Mesenchymal stem cell (in vitro differentiated cells and primary cell): Measurements from ENCODE around the gene PLPPR4.

Experiments used
- DNase-seq: peaks from one replicate; pipeline ENCODE4 v3.0.0-alpha.2; 2013
- H2AFZ ChIP-seq: one replicate; pipeline ENCODE4 v1.6.1; 2013; ENCODE audit warnings: low read depth, mild to moderate bottlenecking, control low read depth, inconsistent platforms, low read length, moderate library complexity
- H2AK5ac ChIP-seq: 2 replicates; pipeline ENCODE4 v1.6.1; 2013; ENCODE audit warnings: low read length, moderate library complexity, mild to moderate bottlenecking, inconsistent platforms; ENCODE audit not compliant: severe bottlenecking
- H2BK120ac ChIP-seq: one replicate; pipeline ENCODE4 v1.6.1; 2013; ENCODE audit warnings: low read depth, mild to moderate bottlenecking, inconsistent platforms, low read length, moderate library complexity
- H2BK12ac ChIP-seq, 2 experiments: one replicate each; pipeline ENCODE4 v1.6.1; 2013; ENCODE audit warnings: inconsistent platforms in 2 of 2, low read length in 2 of 2, mild to moderate bottlenecking in 2 of 2, moderate library complexity in 2 of 2, control low read depth in 1 of 2
- H2BK15ac ChIP-seq: one replicate; pipeline ENCODE4 v1.6.1; 2013; ENCODE audit warnings: mild to moderate bottlenecking, low read depth, inconsistent platforms; ENCODE audit not compliant: poor library complexity, severe bottlenecking
- H2BK5ac ChIP-seq: 2 replicates; pipeline ENCODE4 v1.6.1; 2013; ENCODE audit warnings: low read depth, mild to moderate bottlenecking, low read length, control low read depth, inconsistent platforms; ENCODE audit not compliant: poor library complexity, severe bottlenecking
- H3K14ac ChIP-seq, 2 experiments: one replicate each; pipeline ENCODE4 v1.6.1; 2013; ENCODE audit warnings: inconsistent platforms in 2 of 2, low read length in 2 of 2, control low read depth in 1 of 2, mild to moderate bottlenecking in 1 of 2, moderate library complexity in 1 of 2
- H3K18ac ChIP-seq, 2 experiments: one replicate each; pipeline ENCODE4 v1.6.1; 2013; ENCODE audit warnings: inconsistent platforms in 2 of 2, low read length in 2 of 2, control low read depth in 1 of 2, low read depth in 1 of 2, mild to moderate bottlenecking in 1 of 2
- H3K23ac ChIP-seq, 2 experiments: one replicate each; pipeline ENCODE4 v1.6.1; 2013; ENCODE audit warnings: inconsistent platforms in 2 of 2, low read length in 2 of 2, mild to moderate bottlenecking in 2 of 2, moderate library complexity in 2 of 2, control low read depth in 1 of 2
- H3K27ac ChIP-seq: 2 replicates; pipeline ENCODE4 v1.5.1; 2013; ENCODE audit warnings: mild to moderate bottlenecking, moderate library complexity, low read length, control low read depth, inconsistent platforms; ENCODE audit not compliant: poor library complexity, severe bottlenecking
- H3K27me3 ChIP-seq, 2 experiments: 2 replicates each; pipeline versions ENCODE4 v1.6.1 to v1.7.0; 2013; ENCODE audit warnings: low read length in 2 of 2, mild to moderate bottlenecking in 2 of 2, moderate library complexity in 2 of 2, control low read depth in 1 of 2, inconsistent platforms in 1 of 2; ENCODE audit not compliant: control insufficient read depth in 1 of 2, insufficient read depth in 1 of 2
- H3K36me3 ChIP-seq, 2 experiments: 2 replicates each; pipeline versions ENCODE4 v1.6.1 to v1.7.0; 2013; ENCODE audit warnings: low read length in 2 of 2, control low read depth in 1 of 2, inconsistent platforms in 1 of 2, low read depth in 1 of 2, mild to moderate bottlenecking in 1 of 2; ENCODE audit not compliant: insufficient read depth in 2 of 2, control insufficient read depth in 1 of 2
- H3K4ac ChIP-seq, 2 experiments: one replicate each; pipeline ENCODE4 v1.6.1; 2013; ENCODE audit warnings: inconsistent platforms in 2 of 2, low read length in 2 of 2, mild to moderate bottlenecking in 2 of 2, moderate library complexity in 2 of 2, control low read depth in 1 of 2, low read depth in 1 of 2
- H3K4me1 ChIP-seq: 2 replicates; pipeline ENCODE4 v1.6.1; 2013; ENCODE audit warnings: low read depth, low read length, control low read depth; ENCODE audit not compliant: control insufficient read depth, insufficient read depth
- H3K4me2 ChIP-seq: 2 replicates; pipeline ENCODE4 v1.6.1; 2013; ENCODE audit warnings: low read length, mild to moderate bottlenecking, inconsistent platforms; ENCODE audit not compliant: poor library complexity, severe bottlenecking
- H3K4me3 ChIP-seq, 2 experiments: 2 replicates each; pipeline versions ENCODE4 v1.5.1 to v1.7.0; 2013; ENCODE audit warnings: low read length in 2 of 2, mild to moderate bottlenecking in 2 of 2, control low read depth in 1 of 2, low read depth in 1 of 2; ENCODE audit not compliant: insufficient read depth in 1 of 2
- H3K79me1 ChIP-seq: replicated peaks from 2 replicates; pipeline ENCODE4 v1.6.1; 2013; ENCODE audit warnings: mild to moderate bottlenecking, control low read depth, low read length, inconsistent platforms; ENCODE audit not compliant: poor library complexity, severe bottlenecking
- H3K9ac ChIP-seq: 2 replicates; pipeline ENCODE4 v1.7.0; 2013; ENCODE audit warnings: mild to moderate bottlenecking, low read length, moderate library complexity
- H3K9me3 ChIP-seq: 2 replicates; pipeline ENCODE4 v1.7.0; 2013; ENCODE audit warnings: mild to moderate bottlenecking, low read length; ENCODE audit not compliant: control insufficient read depth
- H4K8ac ChIP-seq: one replicate; pipeline ENCODE4 v1.6.1; 2013; ENCODE audit warnings: inconsistent platforms, mild to moderate bottlenecking, low read length, moderate library complexity
- H4K91ac ChIP-seq: one replicate; pipeline ENCODE4 v1.6.1; 2013; ENCODE audit warnings: mild to moderate bottlenecking, low read length, inconsistent platforms
- WGBS: methylation state at CpG from one replicate; pipeline ENCODE4 v1.1.7; 2013; ENCODE audit warnings: mixed read lengths; 5-methylcytosine and 5-hydroxymethylcytosine counted together

PLPPR4 gene

GRCh38 chr1:99247199-99247598 is 17.1 kb upstream of the PLPPR4 start:
- no peak overlapping the region for H4K8ac ChIP-seq
- H2BK5ac ChIP-seq: no peak overlapping the region
- H3K4me1 ChIP-seq: no peaks in the 10 kb centered on the region
- no peak overlapping the region for H2AFZ ChIP-seq
- H3K27ac ChIP-seq: no peak overlapping the region
- no peak overlapping the region for H2BK120ac ChIP-seq
- no peaks in the 10 kb centered on the region for H3K27me3 ChIP-seq
- no peak overlapping the region for H3K14ac ChIP-seq
- no peak overlapping the region for H2AK5ac ChIP-seq
- H3K9ac ChIP-seq: no peak overlapping the region
- 100% methylated on average over 2 of the region's 2 CpGs for WGBS
- no peak overlapping the region for H2BK12ac ChIP-seq
- no peak overlapping the region for H3K23ac ChIP-seq
- no peak overlapping the region for H2BK15ac ChIP-seq
- peaks cover 3% of the 10 kb centered on the region for H3K9me3 ChIP-seq
- no peak overlapping the region for H3K18ac ChIP-seq
- DNase-seq: no peak
- no peak overlapping the region for H3K4me2 ChIP-seq
- H3K4ac ChIP-seq: no peak overlapping the region
- no peaks in the 10 kb centered on the region for H3K36me3 ChIP-seq
- H3K79me1 ChIP-seq: no peaks in the 10 kb centered on the region
- no peak overlapping the region for H3K4me3 ChIP-seq
- H4K91ac ChIP-seq: no peak overlapping the region

DNA sequence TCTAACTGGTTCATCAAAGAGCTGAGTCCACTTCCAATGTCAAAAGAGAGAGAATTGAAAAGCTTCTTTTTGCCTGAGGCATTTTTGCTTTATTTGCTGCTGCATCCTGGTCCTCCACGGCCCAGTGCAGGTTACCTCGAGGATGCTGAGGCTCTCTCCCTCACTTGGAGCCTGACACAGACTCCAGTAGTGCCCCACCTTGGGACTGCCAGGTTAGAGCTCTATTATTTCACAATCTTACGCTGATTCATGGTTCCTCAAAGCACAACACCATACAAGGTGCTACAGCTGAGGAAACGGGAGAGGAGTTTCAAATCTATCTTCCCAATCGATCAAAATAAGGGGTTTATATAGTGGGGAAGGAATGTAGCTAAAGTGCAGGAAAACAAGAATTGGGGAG is 13.6 kb upstream of the PLPPR4 start:
- no peak overlapping the region for H4K91ac ChIP-seq
- 88% methylated on average over 5 of the region's 5 CpGs for WGBS

DNA sequence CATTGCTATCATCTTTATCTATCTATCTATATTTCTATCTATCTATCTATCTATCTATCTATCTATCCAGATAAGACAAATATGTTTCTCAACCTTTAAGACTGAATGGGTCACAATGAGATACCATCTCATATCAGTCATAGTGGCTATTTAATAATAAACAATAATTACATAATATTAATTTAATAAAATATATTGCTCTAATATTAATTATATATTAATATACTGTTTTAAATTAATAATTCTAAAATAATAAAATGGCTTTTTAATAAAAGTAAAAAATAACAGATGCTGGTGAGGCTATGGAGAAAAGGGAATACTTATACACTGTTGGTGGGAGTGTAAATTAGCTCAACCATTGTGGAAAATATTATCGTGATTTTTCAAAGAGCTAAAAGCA is 13.0 kb upstream of the PLPPR4 start:
- no peaks in the 10 kb centered on the region for H3K36me3 ChIP-seq
- H3K79me1 ChIP-seq: no peaks in the 10 kb centered on the region
- no peak for DNase-seq
- no peak overlapping the region for H2BK5ac ChIP-seq
- H2AFZ ChIP-seq: no peak overlapping the region
- no peaks in the 10 kb centered on the region for H3K9me3 ChIP-seq
- no peak overlapping the region for H3K4me3 ChIP-seq
- no peaks in the 10 kb centered on the region for H3K4me1 ChIP-seq
- H4K91ac ChIP-seq: no peak overlapping the region
- WGBS: no CpG with 5 or more reads among the region's 1 CpG
- H3K23ac ChIP-seq: no peak overlapping the region
- no peaks in the 10 kb centered on the region for H3K27me3 ChIP-seq
- H3K9ac ChIP-seq: no peak overlapping the region
- no peak overlapping the region for H2AK5ac ChIP-seq
- H3K14ac ChIP-seq: no peak overlapping the region
- no peak overlapping the region for H2BK15ac ChIP-seq
- no peak overlapping the region for H2BK12ac ChIP-seq
- no peak overlapping the region for H3K18ac ChIP-seq
- no peak overlapping the region for H2BK120ac ChIP-seq
- H3K4ac ChIP-seq: no peak overlapping the region
- no peak overlapping the region for H3K4me2 ChIP-seq
- H4K8ac ChIP-seq: no peak overlapping the region
- H3K27ac ChIP-seq: no peak overlapping the region

More for the DNA sequence above, 13.6 kb upstream of the PLPPR4 start:
- Histone ChIP-seq H2BK120ac (no peak overlapping the region), H2AK5ac (no peak overlapping the region), H4K8ac (no peak overlapping the region), H2BK12ac (no peak overlapping the region), H3K36me3 (no peaks in the 10 kb centered on the region), H3K27ac (no peak overlapping the region), H3K4me3 (no peak overlapping the region), H3K18ac (no peak overlapping the region), H2AFZ (no peak overlapping the region), H3K4me1 (no peaks in the 10 kb centered on the region), H3K9me3 (no peaks in the 10 kb centered on the region), H3K27me3 (no peaks in the 10 kb centered on the region), H2BK5ac (no peak overlapping the region), H2BK15ac (no peak overlapping the region), H3K14ac (no peak overlapping the region), H3K23ac (no peak overlapping the region), H3K79me1 (no peaks in the 10 kb centered on the region), H3K4ac (no peak overlapping the region), H3K4me2 (no peak overlapping the region), H3K9ac (no peak overlapping the region)
- DNase-seq: no peak

GRCh38 chr1:99252630-99253029 is 11.7 kb upstream of the PLPPR4 start:
- Histone ChIP-seq H4K91ac (no peak overlapping the region), H3K79me1 (no peaks in the 10 kb centered on the region), H2BK5ac (no peak overlapping the region), H3K14ac (no peak overlapping the region), H3K4me1 (no peaks in the 10 kb centered on the region), H3K36me3 (no peaks in the 10 kb centered on the region), H2BK12ac (no peak overlapping the region), H3K9me3 (no peaks in the 10 kb centered on the region), H3K4ac (no peak overlapping the region), H3K4me2 (no peak overlapping the region), H3K27ac (no peak overlapping the region), H3K23ac (no peak overlapping the region), H3K9ac (no peak overlapping the region), H4K8ac (no peak overlapping the region), H2AK5ac (no peak overlapping the region), H2AFZ (no peak overlapping the region), H3K18ac (no peak overlapping the region), H2BK15ac (no peak overlapping the region), H3K27me3 (no peaks in the 10 kb centered on the region), H2BK120ac (no peak overlapping the region), H3K4me3 (no peak overlapping the region)
- DNase-seq: no peak
- 78% methylated on average over 1 of the region's 2 CpGs for WGBS
